OCI-LY3 (cell line): Measurements from ENCODE around the gene CDK15.

Source experiments
- CTCF ChIP-seq: fragments of 200-600, 300-600 bp; sonication (generic); IDR thresholded peaks from 2 replicates; pipeline ENCODE4 v1.5.1; 2014; ENCODE audit warnings: antibody characterized with exemption, low read length, low read depth
- EZH2phosphoT487 ChIP-seq: fragments of 200-600 bp; shearing (Covaris generic); IDR thresholded peaks from 2 replicates; pipeline ENCODE4 v1.6.1; 2018; ENCODE audit warnings: antibody characterized with exemption, mixed run types, low read depth

- TF ChIP-seq CTCF, result no peak
- TF ChIP-seq EZH2phosphoT487, result no peak
These were observed 46.6 kb downstream of the CDK15 start for GRCh38 chr2:201852878-201853415.
